ENCODE measurements around the gene MMP14. TPM values are rescaled to one million over a fixed set of nuclear protein-coding genes. Genes with fewer than 3 reads are reported as not detected.

The MMP14 gene
- total and polyA plus RNA-seq, 9 of the 15 experiments (the other 6 are each of a cell fraction or from before 2014, with no cell fraction given): 0.36 to 5.8 (median 1.3) TPM; not detected in 2

GRCh38 chr14:22887260-22887989, 51.0 kb downstream of the MMP14 start (continued):
- peak; percentile 80 for TF ChIP-seq REST (IDR thresholded peaks at IDR 0.05; ENCODE audit: borderline replicate concordance)
- TF ChIP-seq REST (CRISPR knock-in tag; IDR thresholded peaks at IDR 0.05; ENCODE audit: low read depth): no peak
- 0 out of 2 replicates have a peak, but pooled peaks have one; percentile 25 for TF ChIP-seq MAX (CRISPR knock-in tag; IDR thresholded peaks at IDR 0.05)
- TF ChIP-seq POLR2H (tag; IDR thresholded peaks at IDR 0.05; ENCODE audit: low read depth): peak; percentile 26; the same call in 1 of the 2 replicates
- TF ChIP-seq ETV6 (IDR thresholded peaks at IDR 0.05; ENCODE audit: borderline replicate concordance in 1 of 2, low read depth in 2 of 2, low read length in 1 of 2): peak in 1 of 2 experiments; percentile 98; a peak in 2 of 4 replicates
- no peak for TF ChIP-seq ETV6 (CRISPR knock-in tag; IDR thresholded peaks at IDR 0.05; ENCODE audit: borderline replicate concordance)
- peak; percentile 17; the same call in 1 of the 2 replicates for TF ChIP-seq NBN (IDR thresholded peaks at IDR 0.05; ENCODE audit: low read depth)
- TF ChIP-seq ZBTB11 (CRISPR knock-in tag; IDR thresholded peaks at IDR 0.05): peak in 1 of 3 experiments; percentile 11; a peak in 1 of 6 replicates
- TF ChIP-seq PML (IDR thresholded peaks at IDR 0.05; ENCODE audit: low read length): peak; percentile 52; the same call in 1 of the 2 replicates
- TF ChIP-seq NKRF (IDR thresholded peaks at IDR 0.05; ENCODE audit: borderline replicate concordance): 0 out of 2 replicates have a peak, but pooled peaks have one; percentile 18

Data from K562 (cell line).